ENCODE measurements around the gene DIPK1B.

DIPK1B gene

GRCh38 chr9:136766410-136767120, 54.2 kb downstream of the DIPK1B start:
- peak; percentile 42 to 45 for DNase-seq (ENCODE audit: low read depth in 2 of 2)

DNA sequence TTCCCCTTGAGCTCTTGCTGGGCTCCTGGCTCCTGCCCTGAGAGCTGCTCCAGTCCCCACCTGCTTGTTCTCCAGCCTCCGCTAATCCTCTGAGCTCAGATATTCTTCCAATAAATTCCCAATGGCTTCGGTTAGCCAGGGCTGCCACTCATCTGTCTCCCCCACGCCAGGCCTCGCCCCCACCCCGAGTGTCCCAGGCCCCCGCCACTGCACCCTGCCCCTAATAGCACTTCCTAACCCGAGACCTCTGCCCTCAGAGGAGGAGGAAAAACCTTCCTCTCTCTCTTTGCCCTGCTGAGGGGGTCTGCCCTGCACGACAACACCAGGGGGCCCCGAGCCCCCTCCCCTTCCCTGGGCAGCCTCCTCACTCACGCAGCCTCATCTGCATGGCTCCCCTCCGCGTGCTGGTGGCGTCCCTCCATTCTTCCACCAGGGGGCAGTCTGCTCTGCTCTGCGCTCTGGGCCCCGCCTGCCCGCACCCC, 57.4 kb downstream of the DIPK1B start:
- DNase-seq (ENCODE audit: low read depth in 2 of 2): peak in 1 of 2 donors; percentile 58

- DNase-seq (ENCODE audit: low read depth in 2 of 2): no peak
These were observed 59.6 kb downstream of the DIPK1B start for GRCh38 chr9:136771907-136772415.

- DNase-seq (ENCODE audit: low read depth in 2 of 2): no peak
These were observed 61.1 kb downstream of the DIPK1B start for GRCh38 chr9:136773386-136774044.

Data from stimulated activated CD4-positive, alpha-beta T cell treated with anti-CD3 and anti-CD28 coated beads, Interleukin-15, amount 100 ng/mL, for 48 hours (primary cell).